Stimulated activated CD4-positive, alpha-beta T cell treated with anti-CD3 and anti-CD28 coated beads, TNF-alpha, amount 100 ng/mL, for 48 hours (primary cell): ENCODE results near the gene CP.
A peak's percentile ranks its signal among the peaks of the same experiment; 100 is the strongest.
"Not testable (repeated sequence)": the region's sequence is repeated elsewhere in the genome, so short reads cannot be mapped to it uniquely, and the experiment has no call there.

Experiments used
- DNase-seq, 3 donors: peaks; one replicate each; pipeline ENCODE4 v3.0.0-alpha.2; 2020; ENCODE audit warnings: low read depth in 3 of 3

The CP gene

GRCh38 chr3:149221783-149222517, at the start of gene CP:
CP (minus strand) TSS chr3:149221829; CDS start chr3:149221792, 37 bp downstream.
- DNase-seq, result no peak

DNA sequence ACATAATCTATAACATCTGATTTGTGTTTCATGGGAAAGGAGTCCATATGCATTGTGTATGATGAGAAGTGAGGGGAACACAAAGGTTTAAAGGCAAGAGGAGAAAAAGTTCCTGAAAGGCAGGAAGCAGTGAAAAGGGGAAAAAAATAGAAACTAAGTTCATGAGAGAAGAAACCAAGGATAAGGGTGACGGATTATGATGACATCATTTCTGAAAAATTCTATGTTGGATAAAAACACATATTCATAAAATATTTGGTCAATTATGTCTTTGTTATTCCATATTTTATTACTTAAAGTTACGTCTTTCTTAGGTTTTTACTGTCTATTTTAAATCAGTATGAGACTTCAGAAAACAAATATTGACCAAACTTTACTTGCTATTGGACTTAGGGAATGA, 48.6 kb upstream of the CP start:
- DNase-seq, result no peak

DNA sequence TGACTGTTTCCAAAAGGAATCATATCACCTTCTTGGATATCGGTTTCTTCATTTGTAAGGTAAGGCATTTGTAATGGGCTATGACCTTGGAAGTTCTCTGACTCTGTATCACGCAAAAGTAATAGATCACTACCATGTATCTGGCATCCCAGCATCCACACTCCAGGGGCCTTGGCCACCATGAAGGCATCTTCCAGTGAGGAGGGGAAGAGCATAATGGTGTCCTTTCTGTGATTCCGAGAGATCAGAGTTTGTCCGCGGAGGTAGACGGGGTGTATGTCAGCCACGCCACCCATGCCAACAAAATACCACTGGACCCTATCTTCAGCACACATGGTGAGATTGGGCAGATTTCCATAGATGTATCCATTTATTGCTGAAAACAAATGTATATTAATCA, 48.1 kb upstream of the CP start:
- no peak for DNase-seq

- no peak for DNase-seq
These were observed 45.9 kb upstream of the CP start for GRCh38 chr3:149267565-149267964.

DNA sequence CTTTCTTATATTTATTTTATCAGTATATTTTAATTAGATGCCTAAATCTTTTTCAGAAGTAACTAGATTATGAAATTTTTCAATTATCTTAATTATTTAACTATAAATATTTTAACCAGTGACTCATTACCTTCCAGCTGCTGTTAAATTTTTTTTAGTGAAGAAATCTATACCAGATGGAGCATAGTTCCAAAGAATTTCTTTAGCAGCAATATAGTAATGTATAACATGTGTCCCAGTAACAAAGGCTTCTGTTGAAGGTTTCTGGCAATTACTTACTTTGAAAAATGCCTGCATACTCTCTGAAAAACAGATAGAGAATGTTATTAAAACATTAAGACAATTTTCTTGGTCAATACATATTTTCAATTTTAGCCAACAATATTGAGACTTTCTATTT, 45.1 kb upstream of the CP start:
- DNase-seq, result no peak

DNA sequence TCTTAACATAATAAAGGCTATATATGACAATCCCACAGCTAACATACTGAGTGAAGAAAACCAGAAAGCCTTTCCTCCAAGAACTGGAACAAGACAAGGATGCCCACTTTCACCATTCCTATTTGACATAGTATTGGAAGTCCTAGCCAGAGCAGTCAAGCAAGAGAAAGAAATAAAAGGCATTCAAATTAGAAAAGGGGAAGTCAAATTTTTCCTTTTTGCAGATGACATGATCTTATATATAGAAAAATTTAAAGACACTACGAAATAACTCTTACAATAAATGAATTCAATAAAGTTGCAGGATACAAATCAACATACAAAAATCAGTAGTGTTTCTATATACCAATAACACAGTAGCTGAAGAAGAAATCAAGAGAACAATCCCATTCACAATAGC, 42.2 kb upstream of the CP start:
- DNase-seq, result no peak

DNA sequence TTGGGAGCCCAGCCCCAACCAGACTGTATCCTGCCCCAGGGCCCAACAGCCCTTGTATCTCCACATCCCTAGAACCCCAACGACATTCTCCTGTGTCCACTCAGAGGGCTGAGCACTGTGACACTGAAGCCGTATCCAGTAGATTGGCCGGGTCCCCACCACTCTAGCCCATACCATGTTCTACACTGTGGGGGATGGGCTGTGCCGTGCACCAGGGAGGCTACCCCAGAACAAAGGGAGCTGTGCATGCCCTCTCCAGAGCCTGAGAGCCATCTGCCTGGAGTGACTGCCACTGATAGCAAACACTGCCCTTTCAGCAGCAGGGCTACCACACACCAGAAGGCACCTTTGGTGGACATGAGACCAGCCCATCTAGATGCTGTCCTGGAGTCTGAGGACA, 37.1 kb upstream of the CP start:
- DNase-seq, result no peak

GRCh38 chr3:149258298-149258697, 36.7 kb upstream of the CP start:
- DNase-seq, result no peak

DNA sequence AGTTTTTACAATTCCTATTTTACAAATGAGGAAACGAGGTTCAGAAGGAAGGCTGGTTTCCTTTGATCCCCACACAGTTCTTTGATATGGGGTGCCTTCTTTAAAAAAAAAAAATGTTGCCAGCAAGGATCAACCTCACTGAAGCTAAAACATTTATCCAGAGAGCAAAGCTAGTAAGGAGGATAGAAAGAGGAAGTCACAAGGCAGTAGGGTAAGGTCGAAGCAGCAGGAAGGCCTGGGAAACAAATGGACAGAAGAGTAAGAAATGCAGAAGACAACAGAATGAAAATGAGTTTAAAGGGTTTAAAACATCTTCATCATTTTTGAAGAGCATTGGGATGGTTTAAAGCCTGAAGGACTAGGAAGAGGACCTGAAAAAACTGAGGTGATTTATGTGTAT, 30.6 kb upstream of the CP start:
- no peak for DNase-seq

GRCh38 chr3:149251186-149251585, 29.6 kb upstream of the CP start:
- DNase-seq, result no peak

DNA sequence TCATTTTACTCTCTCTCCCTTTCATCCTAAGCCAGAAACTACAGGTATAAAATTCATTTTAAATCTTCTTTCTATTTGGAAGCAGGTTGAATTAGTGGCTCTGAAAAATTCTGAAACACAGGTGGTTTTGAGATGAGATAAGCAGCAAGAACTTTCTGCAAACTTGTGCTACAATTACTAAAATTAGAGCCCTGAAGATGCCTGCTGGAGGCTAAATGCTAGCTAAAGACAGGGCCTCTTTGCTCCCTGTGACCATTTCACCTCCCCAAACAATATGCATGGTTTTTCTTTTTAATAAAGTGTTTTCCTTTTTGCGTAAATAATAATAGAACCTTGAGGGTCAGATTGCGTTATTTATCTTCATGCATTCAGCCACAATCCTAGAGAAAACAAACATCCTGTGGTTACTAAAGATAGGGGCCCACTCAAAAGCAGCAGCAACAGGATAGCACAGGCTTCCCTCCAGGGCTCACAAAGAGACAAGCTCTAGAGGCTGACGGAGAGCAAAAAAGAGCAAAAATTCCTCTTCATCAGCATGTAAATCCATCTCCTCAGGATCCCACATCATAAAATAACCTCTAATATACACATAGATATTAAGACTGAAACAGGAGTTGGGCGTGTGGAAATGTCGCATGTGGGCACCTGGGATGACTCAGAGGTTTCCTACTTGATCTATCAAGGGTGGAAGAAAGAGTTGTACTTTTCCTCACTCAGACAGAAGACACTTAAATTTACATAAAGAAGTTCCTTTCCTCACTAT, 26.5 kb upstream of the CP start:
- DNase-seq, result peak in 2 of 3 donors; percentile 8 to 32

DNA sequence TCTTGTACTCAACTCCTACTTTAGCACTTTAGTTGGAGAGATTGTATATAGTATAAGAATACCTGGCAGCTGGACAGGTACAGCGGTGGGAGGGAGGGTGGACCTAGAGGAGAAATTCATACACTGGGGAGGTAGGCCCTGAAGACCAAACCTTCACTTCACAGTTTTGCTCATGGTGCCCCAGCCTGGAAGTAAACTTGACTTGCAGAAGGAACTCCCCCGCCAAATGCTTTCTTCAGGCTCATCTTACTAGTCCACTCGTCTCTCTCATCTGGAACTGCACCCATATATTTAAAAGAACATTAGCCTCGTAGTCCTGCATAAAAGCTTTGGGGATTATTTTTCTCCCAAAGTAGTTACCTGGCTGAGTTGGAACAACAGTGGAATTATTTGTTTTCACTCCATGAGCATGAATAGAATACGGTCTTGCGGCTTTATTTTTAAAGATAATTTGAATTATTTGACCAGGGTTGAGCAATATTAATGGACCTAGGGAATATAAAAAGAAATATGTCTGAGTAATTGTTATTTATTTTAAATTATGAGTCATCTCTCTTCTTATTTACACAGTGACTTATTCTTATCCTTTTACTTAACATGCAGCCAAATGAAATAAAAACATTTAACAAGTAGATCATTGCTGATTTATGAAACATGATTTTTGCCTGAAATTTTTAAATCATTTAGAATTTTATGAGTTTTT, 25.5 kb upstream of the CP start:
- no peak for DNase-seq

GRCh38 chr3:149245738-149246451, 24.3 kb upstream of the CP start:
- no peak for DNase-seq

DNA sequence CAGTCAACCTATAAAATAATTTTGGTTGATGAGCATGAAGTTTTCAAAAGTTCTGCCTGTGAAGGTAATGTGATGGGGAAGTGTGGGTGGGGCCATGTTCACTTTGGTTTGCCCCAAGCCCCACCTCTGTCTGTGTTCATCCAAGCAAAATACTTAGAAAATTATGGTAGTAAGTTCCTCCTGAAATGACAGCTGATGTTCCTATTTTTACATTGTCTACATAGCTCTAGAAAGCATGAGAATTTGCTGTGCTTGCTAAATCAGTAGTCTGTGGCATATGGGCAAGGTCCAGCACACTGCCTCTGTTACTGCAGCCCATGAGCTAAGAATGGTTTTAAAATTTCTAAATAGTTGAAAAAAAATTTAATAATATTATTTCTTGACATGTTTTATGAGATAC, 21.9 kb upstream of the CP start:
- no peak for DNase-seq

DNA sequence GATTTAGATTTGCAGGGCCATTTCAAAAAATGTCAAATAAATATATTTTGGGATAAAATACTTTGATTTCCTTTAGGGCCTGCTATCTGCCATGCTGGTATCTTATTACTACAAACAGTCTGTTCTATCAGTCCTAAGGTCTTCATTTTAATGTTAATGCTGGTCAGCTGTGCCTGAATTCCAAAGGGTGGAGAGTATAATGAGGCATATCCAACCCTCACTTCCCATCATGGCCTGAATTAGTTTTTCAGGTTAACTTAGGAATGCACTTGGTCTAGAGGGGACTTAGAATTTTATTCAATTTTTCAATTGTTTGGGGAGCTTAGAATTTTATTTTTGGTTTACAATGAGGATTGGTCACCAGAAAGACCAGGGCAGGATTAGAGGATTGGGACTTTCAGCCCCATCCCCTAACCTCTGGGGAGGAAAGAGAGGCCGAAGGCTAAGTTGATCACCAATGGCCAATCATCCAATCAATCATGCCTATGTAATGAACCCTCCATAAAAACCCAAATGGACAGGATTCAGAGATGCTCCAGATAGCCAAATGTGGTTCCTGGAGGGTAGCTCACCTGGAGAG, 17.8 kb upstream of the CP start:
- no peak for DNase-seq

- not testable (repeated sequence) for DNase-seq
These were observed 16.6 kb upstream of the CP start for GRCh38 chr3:149238268-149238667.

DNA sequence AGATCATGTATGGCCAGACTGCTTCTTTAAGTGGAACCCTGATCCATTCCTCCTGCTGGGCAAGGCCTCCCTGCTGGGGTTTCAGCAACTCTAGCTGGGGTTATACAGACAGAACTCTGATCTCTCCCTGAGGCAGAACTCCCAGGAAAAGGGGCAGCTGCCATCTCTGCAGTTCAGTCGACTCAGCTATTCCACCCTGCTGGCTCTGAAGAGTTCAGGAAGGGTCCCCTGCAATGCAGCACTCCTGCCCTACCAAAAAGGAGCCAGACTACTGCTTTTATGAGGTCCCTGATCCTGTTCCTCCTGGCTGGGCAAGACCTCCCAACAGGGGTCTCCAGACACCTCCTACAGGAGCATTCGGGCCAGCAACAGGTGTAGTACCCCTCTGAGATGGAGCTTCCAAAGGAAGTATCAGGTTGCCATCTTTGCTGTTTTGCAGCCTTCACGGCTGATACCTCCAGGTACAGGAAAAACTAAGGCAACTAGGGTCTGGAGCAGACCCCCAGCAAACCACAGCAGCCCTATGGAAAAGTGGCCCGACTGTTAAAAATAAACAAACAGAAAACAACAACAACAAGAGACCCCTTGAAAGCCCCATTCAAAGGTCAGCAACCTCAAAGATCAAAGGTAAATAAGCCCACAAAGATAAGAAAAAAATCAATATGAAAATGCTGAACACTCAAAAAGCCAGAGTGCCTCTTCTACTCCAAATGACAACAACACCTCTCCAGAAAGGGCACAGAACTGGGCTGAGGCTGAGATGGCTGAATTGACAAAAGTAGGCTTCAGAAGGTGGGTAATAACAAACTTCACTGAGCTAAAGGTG, 14.2 kb upstream of the CP start:
- no peak for DNase-seq

GRCh38 chr3:149234671-149235245, 13.1 kb upstream of the CP start:
- DNase-seq, result no peak

- no peak for DNase-seq
These were observed 11.7 kb upstream of the CP start for GRCh38 chr3:149233323-149233722.

DNA sequence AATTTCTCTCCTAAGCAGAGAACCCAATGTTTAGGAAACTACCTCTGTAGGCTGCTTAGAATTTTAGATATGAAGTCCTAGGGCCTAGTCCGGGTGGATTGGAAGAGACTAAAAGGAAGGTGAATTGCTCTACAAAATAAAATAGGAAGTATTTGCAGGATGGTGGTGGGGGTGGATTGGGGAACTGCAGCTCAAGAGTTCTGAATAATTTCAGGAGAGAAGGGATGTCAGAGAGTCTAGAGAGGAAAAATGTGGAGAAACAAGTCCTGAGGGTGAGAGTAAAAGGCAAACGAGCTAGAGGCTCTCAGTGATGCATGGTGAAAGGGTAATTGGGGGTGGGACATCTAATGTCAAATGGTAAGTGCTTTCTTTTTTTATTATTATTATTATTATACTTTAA, 10.2 kb upstream of the CP start:
- no peak for DNase-seq
